ENCODE data around the gene MTIF3.
"Not testable (repeated sequence)": the region's sequence is repeated elsewhere in the genome, so short reads cannot be mapped to it uniquely, and the experiment has no call there.

Gene MTIF3

DNA sequence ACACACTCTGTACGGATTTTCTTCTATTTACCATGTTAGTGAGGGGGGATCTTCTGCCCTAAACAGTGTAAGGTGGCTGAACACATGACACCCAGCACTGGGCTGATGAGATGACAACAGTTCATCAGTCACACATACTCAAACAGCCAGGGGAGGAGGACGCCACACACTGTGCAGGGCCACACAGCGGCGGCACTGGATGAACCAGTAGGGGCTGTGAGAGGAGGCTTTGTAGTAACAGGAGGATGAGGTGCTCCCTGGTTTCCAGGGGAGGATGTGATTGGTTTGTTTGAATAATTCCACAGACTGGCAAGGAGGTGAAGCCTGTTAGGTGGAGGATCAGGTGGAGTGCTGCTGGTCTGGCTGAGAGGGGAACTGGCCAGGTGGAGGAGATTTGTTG is 42.3 kb downstream of the MTIF3 start:
- DNase-seq = no peak

DNA sequence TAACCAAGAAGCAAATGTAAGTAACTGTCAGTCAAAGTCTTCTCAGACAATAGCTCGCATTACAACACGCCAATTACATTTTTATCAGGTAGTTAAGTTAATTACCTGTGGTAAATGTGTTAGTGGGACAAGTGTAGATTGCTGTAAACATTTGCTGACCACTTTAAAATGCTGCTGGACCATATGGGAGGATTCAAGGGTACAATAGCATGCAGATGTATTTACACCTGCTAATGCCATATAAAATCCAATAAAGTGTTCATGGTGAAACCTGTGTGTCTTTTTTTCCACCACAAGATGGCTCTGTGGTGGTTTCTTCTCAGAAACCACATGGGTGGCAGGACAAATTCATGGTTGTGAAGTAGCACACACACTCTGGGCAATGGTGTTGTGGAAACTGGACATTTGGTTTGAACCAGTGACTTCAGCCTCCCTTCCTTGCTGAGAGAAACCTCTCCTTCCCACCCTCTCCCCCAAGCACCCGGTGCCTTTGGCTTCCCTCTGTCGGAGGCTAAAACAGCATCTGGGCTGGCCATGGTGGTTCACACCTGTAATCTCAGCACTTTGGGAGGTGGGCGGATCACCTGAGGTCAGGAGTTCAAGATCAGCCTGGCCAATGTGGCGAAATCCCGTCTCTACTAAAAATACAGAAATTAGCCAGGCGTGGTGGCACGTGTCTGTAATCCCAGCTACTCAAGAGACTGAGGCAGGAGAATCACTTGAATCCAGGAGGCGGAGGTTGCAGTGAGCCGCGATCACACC is 44.0 kb downstream of the MTIF3 start:
- peak; percentile 18 for DNase-seq

DNA sequence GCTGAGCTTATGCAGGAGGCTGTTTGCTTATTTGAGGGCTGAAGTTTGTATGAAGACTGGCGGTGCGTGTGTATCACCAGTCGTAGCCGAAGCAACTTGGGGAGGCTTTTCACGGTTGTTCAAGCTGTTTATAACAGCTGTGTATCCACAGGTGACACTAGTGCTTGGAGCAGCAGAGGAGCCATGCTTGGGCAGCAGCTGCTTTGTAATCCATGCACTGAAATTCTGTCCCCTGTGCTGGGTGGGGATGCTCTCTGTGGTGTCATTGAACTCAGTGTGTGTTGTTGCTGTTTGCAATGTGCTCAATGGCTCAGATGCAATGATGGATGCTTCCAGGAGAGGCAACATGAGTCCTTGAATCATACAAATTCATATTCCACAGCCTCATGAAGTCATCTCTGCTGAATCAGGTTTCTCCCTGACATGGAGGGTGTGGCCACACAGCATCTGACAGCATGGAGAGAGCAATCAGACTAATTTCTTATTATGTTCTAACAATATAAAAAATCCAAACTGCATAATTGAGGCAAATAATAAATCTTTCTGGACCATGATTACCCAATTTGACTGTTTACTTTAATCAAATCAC is 44.7 kb downstream of the MTIF3 start:
- no peak for DNase-seq

DNA sequence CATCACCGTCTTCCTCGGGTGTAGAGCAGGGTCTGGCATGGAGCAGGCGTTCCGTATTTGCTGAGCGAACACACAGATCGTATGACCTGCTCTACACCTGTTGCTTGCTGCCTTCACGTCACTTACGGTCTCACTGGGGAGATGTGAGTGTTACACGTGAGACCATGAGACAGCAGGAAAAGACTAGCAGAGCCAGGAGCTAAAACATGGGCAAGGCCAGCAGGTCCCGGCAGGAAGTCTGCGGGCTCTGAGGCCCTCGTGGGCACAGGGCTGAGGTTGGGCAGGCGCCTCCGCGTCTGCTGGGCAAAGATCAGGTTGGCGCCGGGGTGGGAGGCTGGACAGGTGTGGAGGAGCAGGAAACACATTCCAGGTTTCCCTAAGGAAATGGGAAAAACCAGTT is 45.7 kb downstream of the MTIF3 start:
- no peak for DNase-seq

DNA sequence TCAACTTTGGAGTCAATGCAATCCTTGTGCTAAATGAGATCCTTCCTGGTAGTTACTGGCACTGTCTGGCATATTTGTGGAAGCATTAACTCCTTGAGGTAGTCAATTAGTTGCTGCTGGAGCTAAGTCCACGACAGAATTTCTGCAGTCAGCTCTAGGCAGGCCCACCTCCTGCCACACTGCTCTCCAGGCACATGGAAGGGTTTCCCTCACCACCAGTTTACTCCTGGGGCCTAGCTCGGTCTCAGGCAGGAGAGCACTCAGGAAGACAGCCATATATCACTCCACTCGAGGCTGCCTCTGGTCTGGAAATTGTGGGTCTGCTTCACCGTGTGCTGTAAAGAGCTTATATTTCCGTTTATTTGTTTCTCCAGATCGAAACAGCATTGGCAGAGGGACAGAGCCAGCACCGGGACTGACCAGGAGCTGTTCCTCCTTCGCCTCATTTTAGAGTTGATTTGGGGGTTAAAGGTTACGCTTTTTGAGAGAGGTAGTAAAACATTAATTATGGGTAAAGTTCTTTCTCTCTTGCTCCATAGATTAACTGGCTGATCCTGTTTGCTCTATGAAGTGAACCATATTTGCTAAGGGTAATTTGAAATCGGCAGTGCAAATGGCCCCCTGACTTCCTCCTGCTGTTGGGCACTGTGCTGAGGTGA is 46.5 kb downstream of the MTIF3 start:
- no peak for DNase-seq

DNA sequence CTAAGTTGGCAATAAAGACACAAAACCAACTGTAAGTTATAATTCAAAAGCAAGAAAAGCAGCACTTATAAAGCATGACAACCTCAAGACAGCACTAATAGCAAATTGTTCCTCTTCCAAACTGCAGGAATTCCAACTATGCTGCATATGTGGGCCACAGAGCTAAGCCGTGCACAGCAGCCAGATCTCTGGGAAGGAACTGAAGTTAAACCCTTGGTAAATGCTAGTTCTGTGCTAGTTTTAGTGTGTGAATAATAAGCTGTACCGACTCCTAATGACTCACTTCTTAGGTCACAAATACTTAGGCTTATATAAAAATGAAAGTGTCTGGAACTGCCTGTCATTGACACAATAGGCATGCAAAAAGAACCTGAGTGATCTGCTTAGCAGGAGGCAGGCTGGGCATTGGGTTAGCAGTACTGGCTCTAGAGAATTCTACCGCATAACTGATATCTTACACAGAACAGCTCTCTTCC is 47.1 kb downstream of the MTIF3 start:
- DNase-seq = no peak

DNA sequence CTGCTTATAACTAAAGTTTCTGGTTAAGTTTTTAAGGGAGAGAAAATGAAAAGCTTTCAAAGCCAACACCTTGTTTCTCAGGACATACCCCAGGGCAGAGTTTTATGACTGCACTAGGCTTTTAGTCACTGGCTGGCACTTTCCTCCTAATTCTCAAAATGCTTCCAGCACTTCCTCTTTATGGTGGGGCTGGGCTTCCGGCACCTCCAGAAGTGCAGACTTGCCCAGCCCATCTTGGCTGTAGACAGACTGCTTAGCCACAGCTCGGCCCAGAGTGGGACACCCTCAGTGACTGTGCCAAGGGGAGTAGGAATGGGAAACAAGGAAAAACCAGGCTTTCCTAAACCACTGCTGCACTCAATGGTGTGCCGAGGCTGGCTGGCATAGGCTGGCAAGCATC is 49.2 kb downstream of the MTIF3 start:
- DNase-seq = no peak

DNA sequence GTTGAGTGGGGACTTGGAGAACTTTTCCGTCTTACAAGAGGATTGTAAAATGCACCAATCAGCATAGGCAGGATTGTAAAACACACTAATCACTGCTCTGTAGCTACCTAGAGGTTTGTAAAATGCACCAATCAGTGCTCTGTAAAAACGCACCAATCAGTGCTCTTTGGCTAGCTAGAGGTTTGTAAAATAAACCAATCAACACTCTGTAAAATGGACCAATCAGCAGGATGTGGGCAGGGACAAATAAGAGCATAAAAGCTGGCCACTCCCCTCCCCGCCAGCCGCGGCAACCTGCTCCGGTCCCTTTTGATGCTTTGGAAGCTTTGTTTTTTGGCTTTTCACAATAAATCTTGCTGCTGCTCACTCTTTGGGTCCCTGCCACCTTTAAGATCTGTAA is 50.0 kb downstream of the MTIF3 start:
- not testable (repeated sequence) for DNase-seq

DNA sequence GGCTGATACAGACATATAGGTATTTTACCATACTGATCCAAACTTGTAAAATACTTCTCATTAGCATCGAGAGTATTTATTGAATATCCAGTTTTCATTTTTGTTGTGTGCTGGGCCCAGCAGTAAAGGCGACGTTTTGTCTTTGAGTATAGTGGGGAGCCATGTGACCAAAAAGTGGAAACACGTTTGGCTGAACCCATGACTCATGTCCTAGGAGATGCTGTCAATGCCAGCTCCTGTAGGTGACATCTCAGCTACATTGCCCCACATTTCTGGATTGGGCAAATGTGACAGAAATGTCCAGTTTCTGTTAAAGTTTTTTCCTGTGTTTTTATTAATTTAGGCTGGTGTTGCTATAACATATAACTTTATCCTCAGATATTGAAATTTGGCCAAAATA is 52.0 kb downstream of the MTIF3 start:
- DNase-seq = no peak

DNA sequence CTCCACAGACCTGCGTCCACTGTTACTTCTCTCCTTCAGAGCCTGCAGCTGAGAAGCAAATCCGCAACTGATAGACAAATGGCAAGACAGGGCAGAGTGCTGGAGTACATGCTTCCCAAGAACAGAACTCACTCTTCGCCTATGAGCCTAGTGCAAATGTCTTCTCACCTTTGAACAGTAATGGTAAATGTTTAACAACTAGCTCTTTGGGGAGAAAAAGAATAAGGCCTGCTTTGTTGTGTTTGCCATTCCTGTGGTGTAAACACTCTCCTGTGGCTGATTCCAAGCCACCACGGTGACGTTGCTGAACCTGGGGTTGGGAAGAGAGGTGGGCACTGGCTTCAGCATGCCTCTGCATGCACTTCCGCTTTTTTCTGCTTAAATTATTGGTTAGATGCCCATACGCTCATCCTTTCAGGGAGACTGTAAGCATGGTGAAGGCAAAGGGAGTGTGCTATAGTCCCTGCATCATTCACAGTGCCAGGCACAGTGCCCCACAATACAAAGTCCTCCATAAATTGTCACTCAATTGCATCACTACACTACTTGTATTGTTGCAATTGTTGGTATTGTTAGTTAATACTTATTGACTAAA is 54.0 kb downstream of the MTIF3 start:
- no peak for DNase-seq

DNA sequence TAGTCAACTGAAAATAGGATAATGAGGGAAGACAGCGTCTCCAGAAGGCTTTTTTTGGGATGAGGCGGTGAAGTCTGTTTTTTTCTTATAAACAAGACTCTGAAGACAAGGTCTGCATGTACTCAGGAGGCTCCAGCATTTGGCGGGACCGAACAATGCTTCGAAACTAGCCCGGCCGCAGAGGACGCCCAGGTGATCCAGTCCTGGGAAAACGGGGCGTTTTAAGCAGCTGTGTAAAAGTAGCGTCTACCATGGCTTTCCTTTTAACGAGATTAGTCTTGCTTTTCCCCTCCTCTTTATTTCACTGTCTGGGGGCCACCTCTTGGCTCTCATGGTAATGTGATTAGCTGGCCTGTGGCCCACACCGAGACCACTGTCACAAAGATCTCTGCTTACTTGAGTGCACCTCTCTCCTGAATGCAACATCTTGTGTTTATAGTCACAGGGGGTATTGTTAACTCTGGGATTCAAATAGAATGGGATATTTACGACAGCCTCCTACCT is 55.3 kb downstream of the MTIF3 start:
- no peak for DNase-seq

DNA sequence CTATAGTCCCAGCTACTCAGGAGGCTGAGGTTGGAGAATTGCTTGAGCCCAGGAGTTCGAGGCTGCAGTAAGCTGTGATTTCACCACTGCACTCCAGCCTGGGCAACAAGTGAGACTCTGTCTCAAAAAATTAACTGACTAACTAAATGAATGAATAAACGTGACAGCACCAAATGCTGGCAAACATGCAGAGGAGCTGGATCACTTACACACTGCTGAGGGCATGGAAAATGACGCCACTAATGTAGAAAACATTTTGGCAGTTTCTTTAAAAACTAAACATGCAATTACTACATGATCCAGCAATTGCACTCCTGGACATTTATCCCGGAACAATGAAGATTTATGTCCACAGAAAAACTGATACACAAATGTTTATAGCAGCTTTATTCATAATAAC is 57.3 kb downstream of the MTIF3 start:
- no peak for DNase-seq

DNA sequence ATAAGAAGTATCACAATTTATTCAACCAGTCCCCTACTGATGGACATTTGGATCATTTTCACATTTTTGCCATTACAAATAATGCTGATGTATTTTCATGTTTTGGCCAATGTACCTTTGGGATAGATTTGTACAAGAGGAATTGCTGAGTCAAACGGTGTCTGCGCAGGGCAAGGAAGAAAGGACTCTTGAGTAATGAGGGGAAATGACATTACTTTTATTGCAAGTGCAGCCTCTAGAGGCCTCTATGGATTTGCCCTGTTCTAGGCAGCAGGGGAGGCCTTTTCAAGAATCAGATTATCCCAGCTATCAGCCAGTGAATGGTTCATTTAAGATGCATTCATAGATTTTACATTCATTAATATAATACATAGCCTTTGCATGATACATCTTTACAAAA is 58.9 kb downstream of the MTIF3 start:
- no peak for DNase-seq

DNA sequence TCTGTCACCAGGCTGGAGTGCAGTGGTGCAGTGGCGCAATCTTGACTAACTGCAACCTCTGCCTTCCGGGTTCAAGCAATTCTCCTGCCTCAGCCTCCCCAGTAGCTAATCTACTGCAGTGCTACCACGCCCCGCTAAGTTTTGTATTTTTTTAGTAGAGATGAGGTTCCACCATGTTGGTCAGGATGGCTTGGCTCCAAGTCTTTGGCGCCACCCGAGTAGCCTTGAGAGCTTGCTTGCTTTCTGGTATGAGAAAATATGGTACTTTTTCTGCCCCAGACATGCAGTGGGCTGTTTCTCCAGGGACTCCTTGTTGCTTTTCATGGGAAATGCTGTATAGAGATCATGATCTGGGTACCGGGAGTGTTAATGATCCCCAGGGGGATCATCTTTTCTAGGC is 60.5 kb downstream of the MTIF3 start:
- DNase-seq = no peak

DNA sequence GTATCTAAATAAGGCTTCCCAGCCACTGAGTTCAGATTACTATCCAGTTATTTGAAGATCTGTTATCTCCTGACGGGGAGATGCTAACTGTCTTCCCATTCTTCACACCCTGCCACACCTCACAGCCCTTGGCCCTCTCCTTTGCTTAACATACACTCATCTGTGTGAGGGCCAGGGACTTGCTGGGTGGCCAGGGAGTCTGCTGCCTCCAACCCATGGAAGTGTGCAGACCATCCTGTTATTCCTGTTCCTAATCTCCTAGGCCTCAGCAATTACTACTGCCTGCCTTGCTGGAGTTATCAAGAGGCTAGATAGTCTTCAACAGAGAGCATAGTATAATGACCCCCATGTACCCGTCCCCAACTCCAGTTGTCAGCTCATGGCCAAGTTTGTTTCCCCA is 62.1 kb downstream of the MTIF3 start:
- DNase-seq = no peak

Measured in activated CD8-positive, alpha-beta memory T cell treated with anti-CD3 and anti-CD28 coated beads, Interleukin-2, amount 50 U/mL, for 4 hours (primary cell).